Right lobe of liver (tissue), 6 donors: ENCODE results near the gene CCDC88A. TPM values are rescaled to one million over a fixed set of nuclear protein-coding genes. Genes with fewer than 3 reads are reported as not detected.
"Not testable (repeated sequence)": the region's sequence is repeated elsewhere in the genome, so short reads cannot be mapped to it uniquely, and the experiment has no call there.

Experiments used
- ATAC-seq, 4 donors: fragments of 200-7000 bp; cut with Tn5 transposase; one replicate each; pipeline ENCODE4 v1.9.1; 2020; ENCODE audit warnings: mild to moderate bottlenecking in 4 of 4, moderate library complexity in 4 of 4
- DNase-seq, 3 donors: peaks; one replicate each; pipeline ENCODE4 v3.0.0-alpha.2; 2020
- H3K27ac ChIP-seq, 3 donors: fragments of 200-600 bp; one replicate each; pipeline ENCODE4 v1.8.0; 2022
- H3K27me3 ChIP-seq, 2 donors: fragments of 200-600 bp; one replicate each; pipeline ENCODE4 v1.8.0; 2022
- H3K36me3 ChIP-seq, 4 donors: fragments of 200-600 bp; sonication (generic) in 1 of 4; one replicate each; pipeline versions ENCODE4 v1.5.1 to v1.8.0; 2017 to 2022; ENCODE audit warnings: control low read depth in 1 of 4
- H3K4me1 ChIP-seq, 4 donors: fragments of 200-600 bp; sonication (generic) in 1 of 4; one replicate each; pipeline versions ENCODE4 v1.5.1 to v1.8.0; 2017 to 2022; ENCODE audit warnings: control low read depth in 1 of 4
- H3K4me3 ChIP-seq, 3 donors: fragments of 200-600 bp; one replicate each; pipeline ENCODE4 v1.8.0; 2022
- H3K9me3 ChIP-seq, 4 donors: fragments of 200-600 bp; sonication (generic) in 1 of 4; one replicate each; pipeline versions ENCODE4 v1.5.1 to v1.8.0; 2017 to 2022; ENCODE audit warnings: control low read depth in 1 of 4
- CTCF ChIP-seq, 4 donors: fragments of 200-600 bp in 3 of 4; fragments of 450-650 bp in 1 of 4; IDR thresholded peaks; one replicate each; pipeline versions ENCODE4 v1.5.1 to v1.8.0; 2016 to 2022; ENCODE audit warnings: antibody characterized with exemption in 4 of 4, mild to moderate bottlenecking in 2 of 4
- POLR2A ChIP-seq: fragments of 450-650 bp; IDR thresholded peaks from one replicate; pipeline ENCODE4 v1.6.1; 2017; ENCODE audit warnings: antibody characterized with exemption, mild to moderate bottlenecking
- WGBS: methylation state at CpG from one replicate; pipeline ENCODE4 v1.1.6; 2018; ENCODE audit warnings: low coverage, low lambda C conversion rate; ENCODE audit not compliant: insufficient coverage; ENCODE audit errors: missing lambda C conversion rate; 5-methylcytosine and 5-hydroxymethylcytosine counted together
- intact Hi-C, 2 donors: fragments of 100-400 bp; cut with DNase I; formaldehyde crosslinking; loops; one replicate each; pipeline versions ENCODE4 v1.11.2 to v1.14.1; 2022
- small RNA-seq, 2 experiments: library from RNA; depleted of rRNA; stranded (forward); fragments of <200 nt; gene quantifications; one replicate each; pipeline ENCODE3, GENCODE V24; 2016
- total RNA-seq, 6 experiments: library from RNA; depleted of rRNA in 2 of 6; stranded (reverse); fragments of >200 nt in 2 of 6; fragmentation: NEBNext Ultra II Directional in 3 of 6; extraction: Animal tissue kit (Norgen Biotek cat#: 25700) in 3 of 6; gene quantifications; one replicate each; pipeline versions ENCODE4 v1.1.0 to v1.2.4, GENCODE V29; 2016 to 2023
- donor health status: DM: no; HTN: yes; CAD: no.
- donor health status: DM: no; HTN: no; CAD: no.
- donor health status: DM: no; HTN: no; CAD: no.
- donor health status: DM: no; HTN: yes; CAD: no.
- donor health status: DM: no; HTN: yes; CAD: no.

The CCDC88A gene
- total RNA-seq, 6 experiments from 2014 or later: 11.5 to 26.1 (median 18.5) TPM

- intact Hi-C loops: no loop called here
- TF ChIP-seq POLR2A: no peak
- no peak for TF ChIP-seq CTCF (IDR thresholded peaks at IDR 0.05)
- DNase-seq: no peak
- ATAC-seq: no peak
- H3K36me3 ChIP-seq: peaks cover 0 to 65% (median 14%) of the 10 kb centered on the region in 4 donors
- H3K27ac ChIP-seq: no peak overlapping the region
- H3K9me3 ChIP-seq: no peaks in the 10 kb centered on the region
- no peak overlapping the region for H3K4me3 ChIP-seq
- 90% methylated on average over 2 of the region's 5 CpGs for WGBS
- H3K27me3 ChIP-seq: no peaks in the 10 kb centered on the region
- no peaks in the 10 kb centered on the region for H3K4me1 ChIP-seq
Observed at GRCh38 chr2:55247025-55247424, 172.6 kb downstream of the CCDC88A start.

DNA sequence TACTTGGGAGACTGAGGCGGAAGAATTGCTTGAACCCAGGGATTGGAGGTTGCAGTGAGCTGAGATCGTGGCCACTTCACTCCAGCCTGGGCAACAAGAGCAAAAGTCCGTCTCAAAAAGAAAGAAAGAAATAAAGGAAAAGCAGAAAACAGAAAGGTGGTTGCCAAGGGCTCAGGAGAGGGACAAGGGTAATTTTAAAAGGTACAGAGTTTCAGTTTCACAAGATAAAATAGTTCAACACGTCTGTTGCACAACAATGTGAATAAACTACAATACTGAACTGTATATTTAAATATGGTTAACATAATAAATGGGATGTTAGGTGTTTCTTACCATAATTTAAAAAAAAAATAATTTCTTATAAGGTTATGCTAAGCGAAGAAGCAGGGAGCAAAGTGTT lies 174.2 kb downstream of the CCDC88A start:
- no peaks in the 10 kb centered on the region for H3K9me3 ChIP-seq
- intact Hi-C loops: no loop called here
- H3K27ac ChIP-seq: no peak overlapping the region
- H3K27me3 ChIP-seq: no peaks in the 10 kb centered on the region
- 71% methylated on average over 5 of the region's 5 CpGs for WGBS
- H3K36me3 ChIP-seq: peaks cover 0 to 62% (median 14%) of the 10 kb centered on the region in 4 donors
- no peaks in the 10 kb centered on the region for H3K4me1 ChIP-seq
- ATAC-seq (no peak), DNase-seq (no peak)
- no peak overlapping the region for H3K4me3 ChIP-seq
- TF ChIP-seq CTCF (IDR thresholded peaks at IDR 0.05) (no peak), POLR2A (no peak)

- H3K27ac ChIP-seq: no peak overlapping the region
- H3K4me3 ChIP-seq: no peak overlapping the region
- 55% methylated on average over 1 of the region's 1 CpG for WGBS
- H3K36me3 ChIP-seq: peaks cover 0 to 71% (median 8%) of the 10 kb centered on the region in 4 donors
- TF ChIP-seq POLR2A (no peak), CTCF (IDR thresholded peaks at IDR 0.05) (no peak)
- ATAC-seq (no peak), DNase-seq (no peak)
- H3K4me1 ChIP-seq: no peaks in the 10 kb centered on the region
- H3K9me3 ChIP-seq: no peaks in the 10 kb centered on the region
- intact Hi-C loops: no loop called here
- no peaks in the 10 kb centered on the region for H3K27me3 ChIP-seq
Observed at GRCh38 chr2:55242617-55243016, 177.0 kb downstream of the CCDC88A start.

DNA sequence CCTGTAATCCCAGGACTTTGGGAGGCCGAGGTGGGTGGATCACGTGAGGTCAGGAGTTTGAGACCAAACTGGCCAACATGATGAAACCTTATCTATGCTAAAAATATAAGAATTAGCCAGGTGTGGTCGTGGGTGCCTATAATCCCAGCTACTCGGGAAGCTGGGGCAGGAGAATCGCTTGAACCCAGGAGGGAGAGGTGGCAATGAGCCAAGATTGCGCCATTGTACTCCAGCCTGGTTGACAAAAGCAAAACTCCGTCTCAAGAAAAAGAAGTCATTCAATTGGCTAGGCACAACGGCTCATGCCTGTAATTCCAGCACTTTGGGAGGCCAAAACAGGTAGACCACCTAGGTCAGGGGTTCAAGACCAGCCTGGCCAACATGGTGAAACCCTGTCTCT lies 178.1 kb downstream of the CCDC88A start:
- peaks cover 0 to 74% (median 7%) of the 10 kb centered on the region in 4 donors for H3K36me3 ChIP-seq
- H3K27ac ChIP-seq, H3K4me1 ChIP-seq, ATAC-seq, H3K9me3 ChIP-seq, DNase-seq, H3K4me3 ChIP-seq, H3K27me3 ChIP-seq, intact Hi-C loops: not testable (repeated sequence)
- WGBS: 100% methylated on average over 3 of the region's 8 CpGs

DNA sequence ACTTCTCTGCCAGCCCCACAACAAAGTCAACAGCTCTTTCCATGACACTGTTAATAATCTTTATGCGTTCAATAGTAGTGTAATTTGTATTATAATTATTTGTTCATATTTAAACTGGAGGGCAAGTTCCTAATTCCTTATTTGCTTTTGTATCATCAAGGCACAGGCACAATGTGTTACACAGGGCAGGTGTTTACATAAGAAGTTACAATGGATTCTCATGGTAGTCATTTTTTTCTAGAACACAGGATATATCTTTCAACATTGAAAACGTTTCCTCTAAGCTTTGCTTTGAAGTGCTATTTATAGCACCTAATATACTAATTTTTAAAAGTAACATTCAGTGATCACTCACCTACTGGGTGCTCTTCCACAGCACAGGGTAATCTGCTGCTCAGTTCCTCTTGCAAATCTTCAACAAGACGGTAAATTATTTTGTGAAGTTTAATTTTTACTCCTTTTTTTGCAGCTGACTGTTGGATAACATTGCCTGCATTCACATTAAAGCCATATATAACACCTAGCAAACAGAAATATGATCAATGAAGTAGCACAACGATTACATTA lies 179.9 kb downstream of the CCDC88A start:
- no peaks in the 10 kb centered on the region for H3K27me3 ChIP-seq
- no peak overlapping the region for H3K4me3 ChIP-seq
- DNase-seq (no peak), ATAC-seq (no peak)
- no peaks in the 10 kb centered on the region for H3K4me1 ChIP-seq
- H3K27ac ChIP-seq: no peak overlapping the region
- WGBS: 70% methylated on average over 4 of the region's 4 CpGs
- H3K36me3 ChIP-seq: peaks cover 0 to 74% (median 22%) of the 10 kb centered on the region in 4 donors
- TF ChIP-seq CTCF (IDR thresholded peaks at IDR 0.05) (no peak), POLR2A (no peak)
- intact Hi-C loops: no loop called here
- H3K9me3 ChIP-seq: no peaks in the 10 kb centered on the region

Small RNAs within 50 kb of the gene (small RNA-seq; reads per million reads assigned to genes)
- gene RF00019: 0 reads per million in 2 experiments
- gene RNU6-221P: 0 reads per million in 2 experiments
- gene RNU6-775P: 0 reads per million in 2 experiments

Other genes with a start within 250 kb of the CCDC88A start
- gene CLHC1, start 187.6 kb downstream of the CCDC88A start, total RNA-seq: 1 to 10 TPM; 1.5 to 5.0 (median 3.7) TPM
- gene RPS27A, start 187.2 kb downstream of the CCDC88A start, total RNA-seq: 100 to 1,000 TPM; 241 to 478 (median 297) TPM
- 10 to 100 TPM; 18.3 to 28.3 (median 23.9) TPM for gene MTIF2, start 150.6 kb downstream of the CCDC88A start, total RNA-seq
- 1 to 10 TPM; 5.3 to 6.7 (median 5.9) TPM for gene CFAP36, start 99.9 kb upstream of the CCDC88A start, total RNA-seq
- gene PPP4R3B, start 197.8 kb upstream of the CCDC88A start, total RNA-seq: 10 to 100 TPM; 34.3 to 62.4 (median 37.8) TPM